ENCODE data around the gene MPC2.

MPC2 gene

DNA sequence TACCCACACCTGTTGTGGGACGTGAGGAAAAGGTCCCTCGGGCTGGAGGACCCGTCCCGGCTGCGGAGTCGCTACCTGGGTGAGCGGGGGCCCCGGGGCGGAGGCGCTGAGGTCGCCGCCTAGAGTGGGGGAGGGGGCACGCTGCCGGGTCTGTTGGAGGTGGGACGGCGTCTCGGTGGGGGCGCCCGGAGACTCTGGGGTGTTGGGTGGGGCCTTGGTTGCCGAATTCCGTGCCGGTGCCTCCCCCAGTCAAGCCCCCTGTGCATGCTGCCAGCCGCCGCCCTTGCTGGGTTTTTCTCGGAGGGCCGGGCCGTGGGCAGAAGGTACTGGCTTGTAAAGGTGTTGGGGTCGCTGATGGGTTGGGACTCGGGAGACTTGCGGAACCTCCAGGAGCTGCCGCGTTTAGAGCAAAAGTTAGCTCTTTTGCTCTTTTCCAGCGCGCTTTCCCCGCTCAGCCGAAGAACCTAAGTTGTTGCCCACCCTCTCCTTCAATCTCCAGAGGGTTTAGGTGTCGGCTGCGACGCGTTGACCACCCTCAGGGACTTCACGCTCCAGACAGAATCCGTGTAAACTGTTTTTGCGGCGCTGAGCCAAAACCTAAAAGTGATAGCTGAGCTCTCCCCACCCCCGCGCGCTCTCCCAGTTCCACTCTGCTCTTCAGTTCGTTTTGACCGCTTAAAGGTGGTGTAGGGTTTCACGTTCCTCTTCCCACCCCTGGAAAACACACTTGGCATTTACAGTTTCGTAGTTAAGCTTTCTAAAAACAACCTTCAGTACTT is at the start of gene MPC2:
Gene MPC2 (minus strand): TSS at position 143 of the 779 bp plus-strand sequence. CDS start 1,231 bp downstream, outside the sequence.
- peak within 1 kb of the TSS; percentile 90 for H3K27ac ChIP-seq
- DNase-seq (ENCODE audit: low read depth, low spot score): no peak

DNA sequence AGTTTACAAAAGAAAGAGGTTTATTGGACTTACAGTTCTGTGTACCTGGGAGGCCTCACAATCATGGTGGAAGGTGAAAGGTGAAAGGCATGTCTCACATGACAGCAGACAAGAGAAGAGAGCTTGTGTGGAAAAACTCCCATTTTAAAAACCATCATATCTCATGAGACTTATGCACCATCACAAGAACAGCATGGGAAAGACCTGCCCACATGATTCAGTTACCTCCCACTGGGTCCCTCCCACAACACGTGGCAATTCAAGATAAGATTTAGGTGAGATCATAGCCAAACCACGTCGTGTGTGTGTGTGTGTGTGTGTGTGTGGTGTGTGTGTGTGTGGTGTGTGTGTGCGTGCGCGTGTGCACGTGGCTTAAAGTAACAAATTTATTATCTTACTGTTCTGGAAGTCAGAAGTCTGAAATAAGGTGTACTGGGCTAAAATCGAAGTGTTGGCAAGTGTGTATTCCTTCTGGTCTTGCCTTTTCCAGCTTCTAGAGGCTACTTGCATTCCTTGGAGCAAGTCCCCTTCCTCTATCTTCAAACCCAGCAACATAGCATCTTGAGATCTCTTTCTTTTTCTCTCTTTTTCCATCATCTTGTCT is 48.1 kb upstream of the MPC2 start:
- H3K27ac ChIP-seq: no peak overlapping the region
- DNase-seq (ENCODE audit: low read depth, low spot score): no peak

GRCh38 chr1:167983797-167984420 is 47.0 kb upstream of the MPC2 start:
- no peak overlapping the region for H3K27ac ChIP-seq
- no peak for DNase-seq (ENCODE audit: low read depth, low spot score)

GRCh38 chr1:167981933-167982332 is 45.1 kb upstream of the MPC2 start:
- H3K27ac ChIP-seq: no peak overlapping the region
- DNase-seq (ENCODE audit: low read depth, low spot score): no peak

DNA sequence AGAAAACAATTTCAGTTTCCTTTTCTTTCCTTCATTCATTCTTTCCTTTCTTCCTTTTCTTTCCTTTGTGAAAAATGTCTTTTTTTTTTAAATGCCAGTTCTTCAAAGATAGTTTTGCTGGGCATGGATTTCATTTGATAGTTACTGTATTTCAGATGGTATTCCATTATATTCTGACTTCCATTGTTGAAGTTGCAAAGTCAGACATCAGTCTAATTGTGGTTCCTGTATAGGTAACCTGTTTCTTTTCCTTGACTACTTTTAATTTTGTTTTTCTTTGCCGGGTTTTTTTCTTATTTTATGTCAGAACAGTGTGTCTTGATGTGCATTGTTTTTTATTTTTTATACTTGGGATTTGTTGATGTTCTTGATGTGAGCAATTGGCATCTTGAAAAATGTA is 40.4 kb upstream of the MPC2 start:
- H3K27ac ChIP-seq: no peak overlapping the region
- DNase-seq (ENCODE audit: low read depth, low spot score): no peak

- no peak for DNase-seq (ENCODE audit: low read depth, low spot score)
- H3K27ac ChIP-seq: no peak overlapping the region
These were observed 37.8 kb upstream of the MPC2 start for GRCh38 chr1:167974698-167975097.

DNA sequence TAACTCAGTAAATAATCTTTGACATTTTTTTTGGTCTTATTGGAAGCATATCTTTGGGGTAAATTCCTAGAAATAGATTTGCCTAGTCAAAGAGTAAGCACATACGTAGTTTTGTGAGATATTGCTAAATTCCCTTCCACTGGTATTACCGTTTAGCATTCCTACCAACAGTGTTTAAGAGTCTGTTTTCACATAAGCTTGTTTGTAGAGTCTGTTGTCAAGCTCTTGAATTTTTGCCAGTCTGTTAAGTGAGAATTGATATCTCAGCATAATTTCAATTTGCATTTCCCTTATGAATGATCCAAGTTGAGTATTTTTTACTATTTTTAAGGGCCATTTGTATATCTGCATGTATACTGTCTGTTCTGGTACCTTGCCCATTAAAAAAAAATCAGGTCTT is 37.0 kb upstream of the MPC2 start:
- no peak overlapping the region for H3K27ac ChIP-seq

GRCh38 chr1:167968569-167968968 is 31.7 kb upstream of the MPC2 start:
- no peak for DNase-seq (ENCODE audit: low read depth, low spot score)
- H3K27ac ChIP-seq: no peak overlapping the region

More for the DNA sequence above, 37.0 kb upstream of the MPC2 start:
- DNase-seq (ENCODE audit: low read depth, low spot score): no peak

- no peak overlapping the region for H3K27ac ChIP-seq
- no peak for DNase-seq (ENCODE audit: low read depth, low spot score)
These were observed 29.2 kb upstream of the MPC2 start for GRCh38 chr1:167966050-167966449.

- no peak overlapping the region for H3K27ac ChIP-seq
- DNase-seq (ENCODE audit: low read depth, low spot score): no peak
These were observed 27.8 kb upstream of the MPC2 start for GRCh38 chr1:167964646-167965045.

DNA sequence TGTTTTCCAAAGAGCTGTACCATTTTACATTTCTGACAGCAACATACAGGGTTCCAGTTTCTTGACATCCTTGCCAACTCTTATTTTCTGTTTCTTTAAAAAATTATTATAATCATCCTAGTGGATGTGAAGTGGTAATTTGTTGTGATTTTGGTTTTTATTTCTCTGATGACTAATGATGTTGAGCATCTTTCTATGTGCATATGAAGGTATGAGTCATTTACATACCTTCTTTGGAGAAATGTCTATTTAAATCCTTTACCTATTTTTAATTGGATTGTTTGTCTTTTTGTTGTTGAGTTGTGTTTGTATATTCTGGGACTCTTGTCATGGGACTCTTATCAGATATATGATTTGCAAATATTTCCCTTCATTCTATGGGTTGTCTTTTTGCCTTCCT is 20.8 kb upstream of the MPC2 start:
- DNase-seq (ENCODE audit: low read depth, low spot score): no peak

DNA sequence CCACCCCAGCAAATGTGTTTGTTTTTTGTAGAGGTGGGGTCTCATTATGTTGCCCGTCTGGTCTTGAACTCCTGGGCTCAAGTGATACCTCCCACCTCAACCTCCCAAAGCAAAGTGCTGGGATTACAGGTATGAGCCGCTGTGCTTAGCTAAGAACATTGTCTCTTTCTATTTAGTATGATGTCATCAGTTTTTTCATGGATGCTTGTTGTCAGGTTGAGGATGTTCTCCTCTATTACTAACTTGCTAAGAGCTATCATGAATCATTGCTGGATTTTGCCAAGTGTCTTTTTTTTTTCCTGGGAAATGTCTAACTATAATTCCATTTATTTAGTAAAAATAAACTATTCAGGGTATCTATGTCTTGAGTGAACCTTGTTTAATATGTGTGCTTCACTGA is 19.0 kb upstream of the MPC2 start:
- DNase-seq (ENCODE audit: low read depth, low spot score): no peak
- H3K27ac ChIP-seq: no peak overlapping the region

More for the DNA sequence above, 20.8 kb upstream of the MPC2 start:
- no peak overlapping the region for H3K27ac ChIP-seq

GRCh38 chr1:167950569-167950968 is 13.7 kb upstream of the MPC2 start:
- DNase-seq (ENCODE audit: low read depth, low spot score): no peak
- no peak overlapping the region for H3K27ac ChIP-seq

DNA sequence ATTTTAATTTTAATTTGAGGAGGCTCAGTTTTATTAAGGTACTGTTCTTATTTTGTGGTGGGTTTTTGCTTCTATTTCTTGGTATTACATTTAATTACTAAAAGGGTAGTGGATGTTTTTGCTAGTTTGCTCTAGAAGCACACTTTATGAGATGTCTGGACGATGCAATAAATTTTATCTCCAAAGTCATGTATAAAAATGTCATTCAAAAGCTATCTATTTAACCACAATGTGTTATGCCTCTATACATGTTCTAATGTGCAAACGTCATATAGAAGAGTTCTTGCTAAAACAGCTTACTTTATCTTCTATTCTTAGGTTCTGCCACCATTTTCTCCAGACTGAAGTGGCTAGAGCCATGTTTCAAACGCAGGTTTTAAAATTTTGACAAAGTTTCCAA is 12.9 kb upstream of the MPC2 start:
- no peak overlapping the region for H3K27ac ChIP-seq
- DNase-seq (ENCODE audit: low read depth, low spot score): no peak

- DNase-seq (ENCODE audit: low read depth, low spot score): no peak
- no peak overlapping the region for H3K27ac ChIP-seq
These were observed 10.9 kb upstream of the MPC2 start for GRCh38 chr1:167947733-167948132.

DNA sequence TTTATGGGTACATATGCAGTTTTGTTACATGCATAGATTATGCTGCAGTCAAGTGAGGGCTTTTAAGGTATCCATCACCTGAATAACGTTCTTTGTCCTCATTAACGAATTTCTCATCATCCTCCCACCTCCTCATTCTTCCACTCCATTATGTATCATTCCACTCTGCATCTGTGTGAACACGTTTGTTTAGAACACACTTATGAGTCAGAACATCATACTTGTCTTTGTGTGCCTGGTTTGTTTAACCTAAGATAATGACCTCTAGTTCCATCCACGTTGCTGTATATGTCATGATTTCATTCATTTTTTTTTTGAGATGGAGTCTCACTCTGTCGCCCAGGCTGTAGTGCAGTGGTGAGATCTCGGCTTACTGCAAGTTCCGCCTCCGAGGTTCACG is 6.7 kb upstream of the MPC2 start:
- DNase-seq (ENCODE audit: low read depth, low spot score): no peak
- no peak overlapping the region for H3K27ac ChIP-seq

GRCh38 chr1:167940264-167940663 is 3.4 kb upstream of the MPC2 start:
- DNase-seq (ENCODE audit: low read depth, low spot score): no peak
- H3K27ac ChIP-seq: no peak overlapping the region

DNA sequence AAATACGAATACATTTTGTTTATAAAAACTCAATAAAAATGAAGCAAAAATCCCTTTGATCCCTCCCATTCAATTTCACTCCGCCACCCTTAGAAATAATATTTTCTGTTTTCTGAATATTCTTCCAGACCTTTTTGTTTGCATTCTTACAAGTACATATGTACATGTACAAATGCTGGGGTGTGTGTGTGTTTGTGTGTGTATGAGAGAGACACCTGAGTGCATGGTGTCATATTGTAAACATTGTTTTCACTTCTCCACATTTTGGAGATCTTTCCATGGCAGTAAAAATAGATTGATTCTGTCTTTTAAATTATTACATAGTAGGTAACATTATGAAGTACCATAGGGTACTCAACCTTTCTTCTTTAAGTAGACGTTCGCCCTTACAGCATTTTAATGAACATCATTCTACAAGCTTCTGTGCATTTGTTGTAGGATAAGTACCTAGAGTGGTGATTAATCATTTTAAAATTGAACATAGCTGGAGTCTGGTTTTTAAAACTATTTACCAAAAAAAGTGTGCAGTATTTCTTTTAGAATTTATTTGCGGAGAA is 1.3 kb upstream of the MPC2 start:
- DNase-seq (ENCODE audit: low read depth, low spot score): no peak
- peak overlapping the region; percentile 90 for H3K27ac ChIP-seq

GRCh38 chr1:167937709-167938010 is 788 bp upstream of the MPC2 start:
- DNase-seq (ENCODE audit: low read depth, low spot score): no peak
- peak overlapping the region; percentile 90 for H3K27ac ChIP-seq

GRCh38 chr1:167936068-167936929 is 573 bp downstream of the MPC2 start, which contains the start of gene DCAF6:
DCAF6 (plus strand) TSS chr1:167936683; CDS start chr1:167936912, 229 bp downstream.
- DNase-seq (ENCODE audit: low read depth, low spot score): peak; percentile 93
- H3K27ac ChIP-seq: peak within 1 kb of the TSS; percentile 90

All from epithelial cell of prostate (primary cell).